ENCODE data around the gene ARIH2.
A peak's percentile ranks its signal among the peaks of the same experiment; 100 is the strongest.
"Not testable (repeated sequence)": the region's sequence is repeated elsewhere in the genome, so short reads cannot be mapped to it uniquely, and the experiment has no call there.

Gene ARIH2

GRCh38 chr3:49004352-49005302 lies 86.0 kb downstream of the ARIH2 start:
- DNase-seq (ENCODE audit: low read depth, low spot score): no peak

DNA sequence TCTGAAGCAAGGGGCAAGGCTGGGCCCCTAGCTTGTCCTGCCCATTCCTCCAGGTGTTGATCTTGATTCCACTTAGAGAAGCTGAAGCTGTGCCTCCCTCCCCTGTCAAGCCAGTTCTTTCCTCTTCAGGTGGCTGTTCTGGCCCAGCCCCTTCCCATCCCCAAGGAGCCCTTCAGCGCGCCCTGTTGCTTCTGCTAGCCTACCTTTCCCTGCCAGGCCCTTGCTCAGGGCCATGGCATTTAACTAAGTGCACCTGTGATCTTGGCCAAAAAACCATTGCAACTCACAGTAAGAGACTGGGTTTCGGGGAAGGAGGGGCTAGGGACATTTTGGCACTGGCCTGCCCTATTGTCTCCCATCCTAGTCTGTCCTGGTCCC lies 86.7 kb downstream of the ARIH2 start:
- no peak for DNase-seq (ENCODE audit: low read depth, low spot score)

GRCh38 chr3:49005998-49006397 lies 87.4 kb downstream of the ARIH2 start:
- no peak for DNase-seq (ENCODE audit: low read depth, low spot score)

DNA sequence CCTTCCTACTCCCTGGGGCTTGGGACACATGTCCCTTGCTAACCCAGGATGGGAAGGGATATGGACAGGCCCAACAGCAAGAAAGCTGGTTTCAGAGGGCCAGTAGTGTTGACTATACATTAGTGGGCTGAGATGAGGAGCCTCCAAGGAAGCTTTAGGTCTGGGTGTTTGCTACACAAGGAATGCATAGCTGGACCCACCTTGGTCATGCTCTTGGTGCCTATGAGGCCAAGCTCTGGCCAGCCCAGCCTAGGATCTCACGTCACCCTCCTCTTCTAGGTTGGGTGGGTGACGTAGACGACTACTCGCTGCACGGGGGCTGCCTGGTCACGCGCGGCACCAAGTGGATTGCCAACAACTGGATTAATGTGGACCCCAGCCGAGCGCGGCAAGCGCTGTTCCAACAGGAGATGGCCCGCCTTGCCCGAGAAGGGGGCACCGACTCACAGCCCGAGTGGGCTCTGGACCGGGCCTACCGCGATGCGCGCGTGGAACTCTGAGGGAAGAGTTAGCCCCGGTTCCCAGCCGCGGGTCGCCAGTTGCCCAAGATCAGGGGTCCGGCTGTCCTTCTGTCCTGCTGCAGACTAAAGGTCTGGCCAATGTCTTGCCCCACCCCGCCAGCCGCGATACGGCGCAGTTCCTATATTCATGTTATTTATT lies 87.9 kb downstream of the ARIH2 start:
- no peak for DNase-seq (ENCODE audit: low read depth, low spot score)

DNA sequence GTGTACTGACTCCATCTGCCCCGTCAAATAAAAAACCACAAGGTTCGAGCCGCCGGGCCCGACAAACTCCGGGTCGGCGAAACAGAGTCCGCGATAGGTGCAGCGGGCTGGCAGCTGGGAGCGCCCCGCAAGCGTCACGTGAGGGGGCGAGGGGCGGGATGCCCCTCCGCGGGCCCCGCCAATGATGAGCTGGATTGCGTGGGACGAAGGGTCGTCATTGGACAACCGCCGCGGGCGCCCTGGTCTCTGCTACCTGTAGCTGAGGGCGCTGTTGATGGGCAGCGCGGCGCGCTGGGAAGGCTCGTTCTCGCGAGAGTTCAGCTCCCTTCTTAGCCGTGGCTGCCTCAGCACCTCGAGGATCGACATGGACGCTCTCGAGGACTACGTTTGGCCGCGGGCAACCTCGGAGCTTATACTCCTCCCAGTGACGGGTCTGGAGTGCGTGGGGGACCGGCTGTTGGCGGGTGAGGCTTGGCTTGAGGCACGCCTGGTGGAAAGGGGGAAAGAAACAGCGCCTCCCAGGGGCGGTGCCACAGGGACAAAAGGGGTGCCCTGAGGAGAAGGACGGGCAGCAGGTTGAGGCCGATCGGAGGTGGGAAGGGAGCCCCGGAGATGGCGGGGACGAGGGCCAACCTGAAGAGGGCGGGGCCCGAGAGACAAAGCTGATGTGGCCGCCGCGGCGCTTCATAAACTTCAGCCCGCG lies 88.6 kb downstream of the ARIH2 start, which contains the start of gene WDR6:
Gene WDR6, plus strand, starts transcription at position 324 of the 703 bp plus-strand sequence. Its CDS starts 41 bp downstream, at position 365.
- DNase-seq (ENCODE audit: low read depth, low spot score): peak; percentile 93

DNA sequence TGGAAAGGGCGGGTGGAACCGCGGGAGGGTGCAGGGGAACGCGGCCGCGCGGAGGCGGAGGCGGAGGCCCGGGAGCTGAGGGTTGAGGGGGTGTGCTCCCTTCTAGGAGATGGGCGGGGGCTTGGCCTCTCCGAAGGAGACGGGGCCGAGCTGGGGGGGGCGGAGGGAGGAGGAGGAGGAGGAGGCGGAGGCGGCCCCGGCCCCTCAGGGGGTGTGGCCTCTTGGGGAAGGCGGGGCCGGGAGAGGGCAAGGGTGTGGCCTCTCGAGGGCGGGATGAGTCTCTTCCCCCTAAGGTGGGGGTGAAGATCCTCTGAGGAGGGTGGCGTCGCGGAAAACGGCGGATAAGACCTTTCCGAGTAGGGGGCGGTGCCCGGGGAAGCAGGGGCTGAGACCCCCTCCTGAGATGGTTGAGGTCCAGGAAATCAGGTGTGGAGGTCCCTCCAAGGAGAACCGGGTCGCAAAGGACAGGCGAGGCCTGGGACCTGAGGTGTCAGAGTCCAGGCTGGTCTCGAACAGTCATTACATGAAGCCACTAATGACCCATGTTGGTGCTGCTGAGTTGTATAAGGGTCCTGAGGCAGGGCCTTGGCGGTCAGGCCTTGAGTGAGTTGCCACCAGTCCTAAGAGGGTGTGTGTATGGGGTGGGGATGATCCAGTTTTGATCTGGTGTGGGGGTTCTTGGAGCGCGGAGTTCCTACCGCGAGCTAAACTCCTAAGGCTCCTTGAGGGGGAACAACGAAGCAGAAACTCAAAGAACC lies 89.3 kb downstream of the ARIH2 start:
- DNase-seq (ENCODE audit: low read depth, low spot score): no peak

DNA sequence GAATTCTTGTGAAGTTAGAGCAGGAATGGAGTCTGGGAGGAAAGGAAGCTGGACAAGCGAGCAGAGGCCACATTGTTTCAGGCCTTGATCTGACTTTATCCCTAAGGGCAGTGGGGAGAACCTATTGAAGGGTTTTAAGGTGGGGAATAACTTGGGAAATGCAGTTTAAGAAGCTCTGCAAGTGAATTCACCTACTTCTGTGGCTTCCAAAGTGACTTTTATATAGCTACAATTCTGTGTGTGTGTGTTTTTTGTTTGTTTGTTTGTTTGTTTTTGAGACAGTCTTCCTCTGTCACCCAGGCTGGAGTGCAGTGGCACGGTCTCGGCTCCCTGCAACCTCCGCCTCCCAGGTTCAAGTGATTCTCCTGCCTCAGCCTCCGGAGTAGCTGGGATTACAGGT lies 90.0 kb downstream of the ARIH2 start:
- DNase-seq (ENCODE audit: low read depth, low spot score): not testable (repeated sequence)

- no peak for DNase-seq (ENCODE audit: low read depth, low spot score)
Measured at GRCh38 chr3:49009396-49009795, 90.8 kb downstream of the ARIH2 start.

- DNase-seq (ENCODE audit: low read depth, low spot score): no peak
Measured at GRCh38 chr3:49012441-49013017, 93.9 kb downstream of the ARIH2 start.

GRCh38 chr3:49013113-49013737 lies 94.6 kb downstream of the ARIH2 start:
- no peak for DNase-seq (ENCODE audit: low read depth, low spot score)

- DNase-seq (ENCODE audit: low read depth, low spot score): no peak
Measured at GRCh38 chr3:49013738-49014660, 95.4 kb downstream of the ARIH2 start.

- DNase-seq (ENCODE audit: low read depth, low spot score): no peak
Measured at GRCh38 chr3:49015072-49015471, 96.4 kb downstream of the ARIH2 start.

DNA sequence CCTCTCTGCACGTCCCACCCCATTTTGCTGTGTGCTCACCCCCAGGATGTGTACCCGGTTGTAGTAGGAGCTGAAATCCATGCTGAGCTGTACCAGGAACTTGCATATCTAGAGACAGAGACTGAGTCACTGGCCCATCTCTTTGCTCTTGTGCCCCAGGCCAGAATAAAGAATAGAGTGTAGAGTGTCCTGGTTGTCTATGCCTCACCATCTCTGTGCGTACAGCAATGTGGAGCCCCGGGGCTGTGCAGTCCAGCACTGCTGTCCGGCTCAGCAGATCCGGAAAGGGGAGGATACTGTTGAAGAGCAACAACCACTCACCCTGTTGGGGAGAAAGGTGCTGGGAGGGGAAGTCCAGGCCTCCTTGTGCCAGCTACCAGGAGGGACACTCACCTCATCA lies 97.1 kb downstream of the ARIH2 start:
- DNase-seq (ENCODE audit: low read depth, low spot score): no peak

GRCh38 chr3:49016414-49017228 lies 98.0 kb downstream of the ARIH2 start:
- DNase-seq (ENCODE audit: low read depth, low spot score): no peak

- no peak for DNase-seq (ENCODE audit: low read depth, low spot score)
Measured at GRCh38 chr3:49017229-49017970, 98.8 kb downstream of the ARIH2 start.

DNA sequence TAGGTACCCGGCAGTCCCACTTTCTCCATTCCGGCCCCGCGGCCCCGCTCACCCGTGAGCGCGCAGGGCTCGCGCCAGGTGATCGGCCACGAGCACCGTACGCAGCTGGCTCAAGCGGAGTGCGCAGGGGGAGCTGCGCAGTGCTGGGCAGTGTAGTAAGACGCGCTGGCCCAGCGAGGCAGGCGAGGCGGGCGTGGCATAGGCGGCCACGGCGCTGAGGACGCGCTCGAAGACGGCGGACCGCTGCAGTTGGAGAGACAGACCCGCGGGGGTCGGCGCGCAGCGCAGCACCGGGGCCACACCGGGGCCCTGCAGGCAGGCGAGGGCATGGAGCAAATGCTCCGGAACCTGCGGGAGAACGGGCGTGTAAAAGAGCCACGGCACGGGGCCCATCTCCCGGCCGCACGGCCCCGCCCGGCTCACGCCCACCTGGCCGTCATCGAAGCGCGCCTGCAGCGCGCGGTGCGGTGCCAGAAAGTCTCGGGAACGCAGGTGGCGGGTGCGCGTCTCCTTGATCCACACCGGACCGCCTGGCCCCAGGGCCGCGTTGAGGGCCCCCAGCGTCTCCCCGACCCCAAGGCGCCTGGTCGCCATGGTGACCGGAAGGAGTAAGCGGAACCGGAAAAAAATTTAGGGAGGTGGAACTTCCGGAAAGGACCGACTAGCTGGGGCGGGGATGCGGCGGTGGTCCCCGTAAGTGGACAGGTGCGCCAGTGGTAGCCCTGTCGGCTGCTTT lies 99.5 kb downstream of the ARIH2 start, which contains the start of gene DALRD3:
Gene DALRD3, minus strand, starts transcription at position 610 of the 736 bp plus-strand sequence. Its CDS starts 16 bp downstream, at position 594.
- no peak for DNase-seq (ENCODE audit: low read depth, low spot score)

DNA sequence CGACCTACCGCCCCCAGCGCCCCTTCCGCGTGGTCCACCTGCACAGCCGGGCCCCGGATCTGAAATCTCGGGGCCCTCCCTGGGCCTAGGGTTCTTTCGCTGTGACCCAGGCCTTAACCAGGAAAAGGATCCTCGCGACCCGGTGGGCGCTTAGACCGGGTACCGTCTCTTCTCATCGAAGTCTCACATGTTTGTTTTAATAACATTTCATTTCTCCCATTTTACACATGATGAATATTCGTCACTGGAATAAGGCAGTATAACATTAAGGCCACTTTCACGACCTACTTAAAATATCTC lies 100.0 kb downstream of the ARIH2 start:
- no peak for DNase-seq (ENCODE audit: low read depth, low spot score)

All from iPS DF 19.7 (cell line).